Tibial nerve (tissue), 3 donors: ENCODE results near the gene SEPTIN1.

Experiments used
- CTCF ChIP-seq, 5 experiments: fragments of 200-600 bp in 3 of 5; fragments of 450-650 bp in 2 of 5; sonication (generic) in 3 of 5; IDR thresholded peaks; one replicate each; pipeline ENCODE4 v1.5.1; 2016 to 2019; ENCODE audit warnings: antibody characterized with exemption in 5 of 5, mild to moderate bottlenecking in 3 of 5, moderate library complexity in 2 of 5
- POLR2A ChIP-seq, 2 donors: fragments of 450-650 bp; IDR thresholded peaks; one replicate each; pipeline ENCODE4 v1.6.1; 2017; ENCODE audit warnings: antibody characterized with exemption in 2 of 2, mild to moderate bottlenecking in 2 of 2, moderate library complexity in 2 of 2

- TF ChIP-seq CTCF (IDR thresholded peaks at IDR 0.05) (no peak), POLR2A (IDR thresholded peaks at IDR 0.05) (no peak)
Observed at GRCh38 chr16:30335598-30336474, 46.5 kb downstream of the SEPTIN1 start.
